HL-60 (cell line): Measurements from ENCODE around the gene GABPB1.

Experiments used
- GABPA ChIP-seq: IDR thresholded peaks from 2 replicates; pipeline ENCODE4 v1.6.1; 2012; ENCODE audit warnings: low read depth
- POLR2AphosphoS5 ChIP-seq: IDR thresholded peaks from 2 replicates; pipeline ENCODE4 v1.6.1; 2012; ENCODE audit warnings: low read depth
- SPI1 ChIP-seq: IDR thresholded peaks from 2 replicates; pipeline ENCODE4 v1.6.1; 2012; ENCODE audit warnings: low read depth, mild to moderate bottlenecking, borderline replicate concordance
- TF ChIP-seq, protein P1 (sequence below): IDR thresholded peaks from 2 replicates; pipeline ENCODE4 v1.6.1; 2012; ENCODE audit warnings: low read depth; ENCODE audit not compliant: insufficient replicate concordance
- TF ChIP-seq, protein P2 (sequence below): IDR thresholded peaks from one replicate; pipeline ENCODE4 v1.5.1; 2011; ENCODE audit warnings: low read length, control low read depth, inconsistent platforms; ENCODE audit not compliant: insufficient read depth

DNA sequence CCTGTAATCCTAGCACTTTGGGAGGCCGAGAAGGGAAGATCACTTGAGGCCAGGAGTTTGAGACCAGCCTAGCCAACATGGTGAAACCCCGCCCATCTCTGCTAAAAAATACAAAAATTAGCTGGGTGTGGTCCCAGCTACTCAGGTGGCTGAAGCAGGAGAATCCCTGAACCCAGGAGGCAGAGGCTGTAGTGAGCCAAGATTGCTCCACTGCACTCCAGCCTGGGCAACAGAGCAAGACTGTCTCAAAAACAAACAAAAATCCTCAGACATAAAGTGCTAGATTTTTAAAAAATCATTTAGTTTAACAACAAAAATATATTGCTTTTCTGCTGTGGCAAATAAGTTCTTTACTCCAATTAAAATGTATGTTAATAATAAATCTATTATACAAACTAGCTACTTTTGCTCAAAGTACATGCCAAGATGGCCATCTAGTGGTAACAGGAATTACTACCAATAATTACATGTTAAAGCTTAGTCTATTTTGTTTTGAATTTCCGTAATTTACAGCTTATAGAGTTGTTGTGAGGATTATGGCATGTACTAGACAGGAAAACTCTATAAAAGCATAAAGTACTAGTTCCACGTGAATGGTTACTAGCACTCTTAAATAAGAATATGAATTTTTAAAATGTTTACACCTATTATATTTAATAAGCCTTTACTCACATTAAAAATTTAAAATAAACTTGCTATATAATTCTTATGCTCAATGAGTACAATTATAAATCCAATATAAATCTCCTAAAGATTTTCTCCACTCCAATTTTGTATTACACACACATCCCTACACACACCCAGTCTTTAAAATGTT lies 39.0 kb downstream of the GABPB1 start:
- TF ChIP-seq GABPA (no peak), SPI1 (no peak), POLR2AphosphoS5 (no peak)
- TF ChIP-seq, protein P1, sequence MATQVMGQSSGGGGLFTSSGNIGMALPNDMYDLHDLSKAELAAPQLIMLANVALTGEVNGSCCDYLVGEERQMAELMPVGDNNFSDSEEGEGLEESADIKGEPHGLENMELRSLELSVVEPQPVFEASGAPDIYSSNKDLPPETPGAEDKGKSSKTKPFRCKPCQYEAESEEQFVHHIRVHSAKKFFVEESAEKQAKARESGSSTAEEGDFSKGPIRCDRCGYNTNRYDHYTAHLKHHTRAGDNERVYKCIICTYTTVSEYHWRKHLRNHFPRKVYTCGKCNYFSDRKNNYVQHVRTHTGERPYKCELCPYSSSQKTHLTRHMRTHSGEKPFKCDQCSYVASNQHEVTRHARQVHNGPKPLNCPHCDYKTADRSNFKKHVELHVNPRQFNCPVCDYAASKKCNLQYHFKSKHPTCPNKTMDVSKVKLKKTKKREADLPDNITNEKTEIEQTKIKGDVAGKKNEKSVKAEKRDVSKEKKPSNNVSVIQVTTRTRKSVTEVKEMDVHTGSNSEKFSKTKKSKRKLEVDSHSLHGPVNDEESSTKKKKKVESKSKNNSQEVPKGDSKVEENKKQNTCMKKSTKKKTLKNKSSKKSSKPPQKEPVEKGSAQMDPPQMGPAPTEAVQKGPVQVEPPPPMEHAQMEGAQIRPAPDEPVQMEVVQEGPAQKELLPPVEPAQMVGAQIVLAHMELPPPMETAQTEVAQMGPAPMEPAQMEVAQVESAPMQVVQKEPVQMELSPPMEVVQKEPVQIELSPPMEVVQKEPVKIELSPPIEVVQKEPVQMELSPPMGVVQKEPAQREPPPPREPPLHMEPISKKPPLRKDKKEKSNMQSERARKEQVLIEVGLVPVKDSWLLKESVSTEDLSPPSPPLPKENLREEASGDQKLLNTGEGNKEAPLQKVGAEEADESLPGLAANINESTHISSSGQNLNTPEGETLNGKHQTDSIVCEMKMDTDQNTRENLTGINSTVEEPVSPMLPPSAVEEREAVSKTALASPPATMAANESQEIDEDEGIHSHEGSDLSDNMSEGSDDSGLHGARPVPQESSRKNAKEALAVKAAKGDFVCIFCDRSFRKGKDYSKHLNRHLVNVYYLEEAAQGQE = no peak
- TF ChIP-seq, protein P2, sequence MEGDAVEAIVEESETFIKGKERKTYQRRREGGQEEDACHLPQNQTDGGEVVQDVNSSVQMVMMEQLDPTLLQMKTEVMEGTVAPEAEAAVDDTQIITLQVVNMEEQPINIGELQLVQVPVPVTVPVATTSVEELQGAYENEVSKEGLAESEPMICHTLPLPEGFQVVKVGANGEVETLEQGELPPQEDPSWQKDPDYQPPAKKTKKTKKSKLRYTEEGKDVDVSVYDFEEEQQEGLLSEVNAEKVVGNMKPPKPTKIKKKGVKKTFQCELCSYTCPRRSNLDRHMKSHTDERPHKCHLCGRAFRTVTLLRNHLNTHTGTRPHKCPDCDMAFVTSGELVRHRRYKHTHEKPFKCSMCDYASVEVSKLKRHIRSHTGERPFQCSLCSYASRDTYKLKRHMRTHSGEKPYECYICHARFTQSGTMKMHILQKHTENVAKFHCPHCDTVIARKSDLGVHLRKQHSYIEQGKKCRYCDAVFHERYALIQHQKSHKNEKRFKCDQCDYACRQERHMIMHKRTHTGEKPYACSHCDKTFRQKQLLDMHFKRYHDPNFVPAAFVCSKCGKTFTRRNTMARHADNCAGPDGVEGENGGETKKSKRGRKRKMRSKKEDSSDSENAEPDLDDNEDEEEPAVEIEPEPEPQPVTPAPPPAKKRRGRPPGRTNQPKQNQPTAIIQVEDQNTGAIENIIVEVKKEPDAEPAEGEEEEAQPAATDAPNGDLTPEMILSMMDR = peak; percentile 25
